KMS-11 (cell line): ENCODE data around the gene RIPOR3.

Experiments
- H2AFZ ChIP-seq: fragments of 200-600 bp; sonication (generic); 2 replicates; pipeline ENCODE4 v1.6.1; 2016; ENCODE audit warnings: antibody characterized with exemption, mixed run types, low read depth
- H3K27ac ChIP-seq: fragments of 200-600 bp; sonication (generic); 2 replicates; pipeline ENCODE4 v1.6.1; 2016; ENCODE audit warnings: mild to moderate bottlenecking, mixed run types
- H3K27me3 ChIP-seq: fragments of 200-600 bp; sonication (generic); 2 replicates; pipeline ENCODE4 v1.6.1; 2017; ENCODE audit warnings: mild to moderate bottlenecking, low read depth, mixed run types, moderate library complexity; ENCODE audit not compliant: insufficient read depth
- H3K36me3 ChIP-seq: fragments of 200-600 bp; sonication (generic); 2 replicates; pipeline ENCODE4 v1.6.1; 2017; ENCODE audit warnings: mild to moderate bottlenecking, mixed run types; ENCODE audit not compliant: insufficient read depth
- H3K4me1 ChIP-seq: fragments of 200-600 bp; sonication (generic); 2 replicates; pipeline ENCODE4 v1.6.1; 2016; ENCODE audit warnings: mild to moderate bottlenecking, low read depth, mixed run types; ENCODE audit not compliant: poor library complexity, severe bottlenecking
- H3K4me2 ChIP-seq: fragments of 200-600 bp; sonication (generic); 2 replicates; pipeline ENCODE4 v1.7.0; 2016; ENCODE audit warnings: mild to moderate bottlenecking, mixed run types
- H3K4me3 ChIP-seq: fragments of 200-600 bp; sonication (generic); IDR thresholded peaks from 2 replicates; pipeline ENCODE4 v1.6.1; 2017; ENCODE audit warnings: low read depth, low read length, mixed read lengths; ENCODE audit not compliant: insufficient read depth
- H3K79me2 ChIP-seq: fragments of 200-600 bp; sonication (generic); 2 replicates; pipeline ENCODE4 v1.6.1; 2016; ENCODE audit warnings: low read depth, mixed run types; ENCODE audit not compliant: insufficient read depth
- H3K9ac ChIP-seq: fragments of 200-600 bp; sonication (generic); 2 replicates; pipeline ENCODE4 v1.6.1; 2016; ENCODE audit warnings: mild to moderate bottlenecking, mixed run types
- H4K20me1 ChIP-seq: fragments of 200-600 bp; sonication (generic); 2 replicates; pipeline ENCODE4 v1.6.1; 2016; ENCODE audit warnings: mild to moderate bottlenecking, mixed run types; ENCODE audit not compliant: insufficient read depth
- TF ChIP-seq, protein P1 (sequence below): fragments of 200-600 bp; sonication (generic); conservative IDR thresholded peaks from 2 replicates; pipeline ENCODE4 v1.6.1; 2017; ENCODE audit warnings: low read depth, mild to moderate bottlenecking, antibody characterized with exemption, low read length, moderate library complexity, mixed read lengths

The RIPOR3 gene

DNA sequence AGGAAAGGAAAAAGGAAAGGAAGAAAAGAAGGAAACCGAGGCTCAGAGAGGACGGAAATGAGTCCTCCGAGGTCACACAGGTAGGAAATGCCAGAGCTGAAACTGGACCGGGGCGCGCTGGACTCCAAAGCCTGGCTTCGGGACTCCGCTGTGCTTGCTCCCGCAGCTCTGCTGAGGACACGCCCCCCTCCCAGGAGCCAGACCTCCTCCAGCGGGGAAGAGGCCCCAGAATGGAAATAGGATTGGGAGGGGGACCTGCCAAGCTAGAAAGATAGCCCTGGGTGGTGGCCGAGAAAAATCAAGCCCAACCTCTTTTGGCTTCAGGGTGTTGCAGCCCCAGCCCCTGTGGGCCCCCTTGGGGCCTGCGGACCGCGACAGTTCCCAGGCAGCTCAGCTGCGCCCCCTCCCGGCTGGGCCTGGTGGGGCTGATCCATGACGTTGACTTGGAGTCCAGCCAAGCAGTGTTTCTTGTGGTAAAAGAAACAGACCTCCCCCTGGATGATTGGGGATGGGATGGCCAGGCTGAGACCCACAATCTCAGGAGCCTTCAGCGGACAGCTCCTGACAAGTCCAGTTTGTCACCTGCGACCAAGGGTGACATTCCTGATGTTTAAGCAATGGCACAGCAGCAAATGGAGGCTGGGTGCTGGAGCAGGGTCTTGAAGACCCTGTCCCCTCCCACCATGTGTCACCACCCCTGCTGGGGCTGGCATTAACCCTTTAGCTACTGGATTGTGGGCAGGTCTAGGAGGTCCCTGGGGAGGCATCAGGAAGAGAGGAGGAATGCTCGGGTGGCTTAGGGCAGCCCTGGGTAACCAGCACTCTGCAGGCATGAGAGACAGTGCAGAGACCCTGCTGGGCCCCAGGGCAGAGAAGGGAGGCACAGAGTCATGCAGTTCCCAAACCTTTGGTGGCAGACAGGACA lies 55.4 kb downstream of the RIPOR3 start:
- peak overlapping the region; percentile 24; the same call in 1 of the 2 replicates for H2AFZ ChIP-seq
- H3K27ac ChIP-seq = no peak overlapping the region

DNA sequence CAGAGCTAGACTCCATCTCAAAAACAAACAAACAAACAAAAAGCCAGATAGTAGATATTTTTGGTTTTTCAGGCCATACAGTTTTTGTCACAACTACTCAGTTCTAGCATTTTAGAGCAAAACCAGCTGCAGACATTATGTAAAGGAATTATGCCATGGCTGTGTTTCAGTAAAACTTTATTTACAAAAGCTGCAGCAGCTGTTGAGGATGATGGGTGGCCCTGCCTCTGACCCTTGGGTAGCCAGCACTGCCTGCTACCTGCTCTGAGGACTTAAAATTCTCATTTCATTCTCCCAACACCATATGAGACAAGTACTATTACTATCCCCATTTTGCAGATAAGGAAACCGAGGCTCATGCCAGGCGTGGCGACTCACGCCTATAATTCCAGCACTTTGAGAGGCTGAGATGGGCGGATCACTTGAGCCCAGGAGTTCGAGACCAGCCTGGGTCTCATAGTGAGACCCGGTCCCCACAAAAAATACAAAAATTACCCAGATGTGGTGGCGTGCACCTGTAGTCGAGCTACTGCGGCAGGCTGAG lies 56.3 kb downstream of the RIPOR3 start:
- Histone ChIP-seq H3K27me3 (peaks cover 31% of the 10 kb centered on the region), H3K4me3 (no peak overlapping the region), H3K4me1 (peaks cover 7% of the 10 kb centered on the region), H3K79me2 (no peaks in the 10 kb centered on the region), H2AFZ (no peak overlapping the region), H3K27ac (no peak overlapping the region), H3K36me3 (no peaks in the 10 kb centered on the region), H3K9ac (no peak overlapping the region), H3K4me2 (no peak overlapping the region), H4K20me1 (no peaks in the 10 kb centered on the region)
- TF ChIP-seq, protein P1, sequence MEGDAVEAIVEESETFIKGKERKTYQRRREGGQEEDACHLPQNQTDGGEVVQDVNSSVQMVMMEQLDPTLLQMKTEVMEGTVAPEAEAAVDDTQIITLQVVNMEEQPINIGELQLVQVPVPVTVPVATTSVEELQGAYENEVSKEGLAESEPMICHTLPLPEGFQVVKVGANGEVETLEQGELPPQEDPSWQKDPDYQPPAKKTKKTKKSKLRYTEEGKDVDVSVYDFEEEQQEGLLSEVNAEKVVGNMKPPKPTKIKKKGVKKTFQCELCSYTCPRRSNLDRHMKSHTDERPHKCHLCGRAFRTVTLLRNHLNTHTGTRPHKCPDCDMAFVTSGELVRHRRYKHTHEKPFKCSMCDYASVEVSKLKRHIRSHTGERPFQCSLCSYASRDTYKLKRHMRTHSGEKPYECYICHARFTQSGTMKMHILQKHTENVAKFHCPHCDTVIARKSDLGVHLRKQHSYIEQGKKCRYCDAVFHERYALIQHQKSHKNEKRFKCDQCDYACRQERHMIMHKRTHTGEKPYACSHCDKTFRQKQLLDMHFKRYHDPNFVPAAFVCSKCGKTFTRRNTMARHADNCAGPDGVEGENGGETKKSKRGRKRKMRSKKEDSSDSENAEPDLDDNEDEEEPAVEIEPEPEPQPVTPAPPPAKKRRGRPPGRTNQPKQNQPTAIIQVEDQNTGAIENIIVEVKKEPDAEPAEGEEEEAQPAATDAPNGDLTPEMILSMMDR = no peak

More for the DNA sequence above, 55.4 kb downstream of the RIPOR3 start:
- H3K36me3 ChIP-seq = no peaks in the 10 kb centered on the region
- peak overlapping the region; percentile 15; the same call in 1 of the 2 replicates for H3K4me2 ChIP-seq
- TF ChIP-seq, protein P1 = peak; percentile 93
- H3K9ac ChIP-seq = no peak overlapping the region
- H3K4me3 ChIP-seq = no peak overlapping the region
- peaks cover 7% of the 10 kb centered on the region for H3K4me1 ChIP-seq
- H4K20me1 ChIP-seq = no peaks in the 10 kb centered on the region
- H3K27me3 ChIP-seq = peaks cover 30% of the 10 kb centered on the region
- no peaks in the 10 kb centered on the region for H3K79me2 ChIP-seq

DNA sequence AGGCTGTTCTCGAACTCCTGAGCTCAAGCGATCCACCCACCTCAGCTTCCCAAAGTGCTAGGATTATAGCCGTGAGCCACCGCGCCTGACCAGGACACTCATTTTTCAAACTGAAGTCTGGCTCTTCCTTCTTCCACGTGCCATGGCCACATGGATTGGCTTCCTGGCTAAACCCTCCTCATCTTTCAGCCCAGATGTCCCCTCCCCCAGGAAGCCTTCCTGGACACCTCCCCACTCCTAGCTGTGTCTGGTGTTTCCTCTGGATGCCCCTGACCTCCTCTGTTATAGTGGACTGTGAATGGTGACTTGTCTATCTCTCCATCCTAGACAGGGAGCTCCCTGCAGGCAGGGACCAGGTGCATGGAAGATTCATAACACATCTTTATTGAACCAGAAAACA lies 57.2 kb downstream of the RIPOR3 start:
- Histone ChIP-seq H2AFZ (no peak overlapping the region), H3K27me3 (peaks cover 31% of the 10 kb centered on the region), H3K79me2 (no peaks in the 10 kb centered on the region), H4K20me1 (no peaks in the 10 kb centered on the region), H3K4me1 (peaks cover 7% of the 10 kb centered on the region), H3K27ac (no peak overlapping the region), H3K9ac (no peak overlapping the region), H3K4me3 (no peak overlapping the region), H3K4me2 (no peak overlapping the region), H3K36me3 (no peaks in the 10 kb centered on the region)
- TF ChIP-seq, protein P1 = no peak

DNA sequence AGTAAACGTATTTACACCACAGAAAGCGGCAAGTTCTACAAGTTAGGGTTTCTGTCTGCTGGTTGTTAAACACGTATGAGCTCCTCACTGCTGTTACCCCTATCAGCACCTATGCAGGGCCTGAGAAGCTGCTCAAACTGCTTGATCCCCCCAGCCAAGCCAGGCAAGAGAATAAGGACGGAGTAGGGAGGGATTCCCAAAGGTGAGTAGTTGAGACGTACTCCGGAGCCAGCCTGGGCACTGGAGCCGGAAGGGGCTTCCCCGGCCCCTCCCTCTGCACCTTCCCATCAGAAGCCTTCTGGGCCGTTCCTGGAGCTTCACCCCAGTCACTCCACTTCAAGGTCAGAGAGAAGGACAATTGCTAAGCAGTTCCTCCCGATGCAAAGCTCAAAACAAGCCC lies 58.0 kb downstream of the RIPOR3 start:
- no peak overlapping the region for H3K4me2 ChIP-seq
- H2AFZ ChIP-seq = no peak overlapping the region
- H4K20me1 ChIP-seq = no peaks in the 10 kb centered on the region
- no peaks in the 10 kb centered on the region for H3K79me2 ChIP-seq
- no peak overlapping the region for H3K4me3 ChIP-seq
- TF ChIP-seq, protein P1 = no peak
- H3K4me1 ChIP-seq = peaks cover 7% of the 10 kb centered on the region
- no peak overlapping the region for H3K9ac ChIP-seq
- H3K36me3 ChIP-seq = no peaks in the 10 kb centered on the region
- peaks cover 31% of the 10 kb centered on the region for H3K27me3 ChIP-seq
- H3K27ac ChIP-seq = no peak overlapping the region
